Activated T-helper 9 cell treated with anti-CD3 and anti-CD28 coated beads, Interleukin-2, amount 50 U/mL, for 16 hours (primary cell): ENCODE results near the gene ADRM1.

ENCODE experiments used
- DNase-seq: peaks from one replicate; pipeline ENCODE4 v3.0.0-alpha.2; 2020; ENCODE audit warnings: low read depth

The ADRM1 gene

GRCh38 chr20:62310757-62311121 lies 7.9 kb downstream of the ADRM1 start:
- DNase-seq: no peak

- no peak for DNase-seq
These were observed 8.4 kb downstream of the ADRM1 start for GRCh38 chr20:62311150-62311549.

- DNase-seq: no peak
These were observed 9.2 kb downstream of the ADRM1 start for GRCh38 chr20:62311832-62312661.

GRCh38 chr20:62312662-62312977 lies 9.8 kb downstream of the ADRM1 start:
- DNase-seq: no peak

- no peak for DNase-seq
These were observed 10.2 kb downstream of the ADRM1 start for GRCh38 chr20:62313021-62313420.

- no peak for DNase-seq
These were observed 10.9 kb downstream of the ADRM1 start for GRCh38 chr20:62313460-62314338.

GRCh38 chr20:62314339-62314638 lies 11.5 kb downstream of the ADRM1 start:
- no peak for DNase-seq

- DNase-seq: no peak
These were observed 12.0 kb downstream of the ADRM1 start for GRCh38 chr20:62314711-62315302.

GRCh38 chr20:62315773-62316172 lies 13.0 kb downstream of the ADRM1 start:
- DNase-seq: no peak

- no peak for DNase-seq
These were observed 13.8 kb downstream of the ADRM1 start for GRCh38 chr20:62316331-62317166.

- DNase-seq: no peak
These were observed 14.4 kb downstream of the ADRM1 start for GRCh38 chr20:62317167-62317655.

- DNase-seq: no peak
These were observed 15.9 kb downstream of the ADRM1 start for GRCh38 chr20:62318400-62319345.

- DNase-seq: no peak
These were observed 16.6 kb downstream of the ADRM1 start for GRCh38 chr20:62319346-62319909.

- DNase-seq: no peak
These were observed 18.0 kb downstream of the ADRM1 start for GRCh38 chr20:62320581-62321354.

- DNase-seq: no peak
These were observed 18.7 kb downstream of the ADRM1 start for GRCh38 chr20:62321521-62321948.

GRCh38 chr20:62321975-62322374 lies 19.2 kb downstream of the ADRM1 start:
- DNase-seq: no peak

- DNase-seq: no peak
These were observed 19.8 kb downstream of the ADRM1 start for GRCh38 chr20:62322492-62323041.

- DNase-seq: no peak
These were observed 20.6 kb downstream of the ADRM1 start for GRCh38 chr20:62323146-62323979.
